ENCODE measurements around the gene BACE2. TPM values are rescaled to one million over a fixed set of nuclear protein-coding genes. Genes with fewer than 3 reads are reported as not detected.

Gene BACE2
- total and polyA plus RNA-seq, 2 experiments from 2014 or later, result 8.8 to 17.5 TPM

DNA sequence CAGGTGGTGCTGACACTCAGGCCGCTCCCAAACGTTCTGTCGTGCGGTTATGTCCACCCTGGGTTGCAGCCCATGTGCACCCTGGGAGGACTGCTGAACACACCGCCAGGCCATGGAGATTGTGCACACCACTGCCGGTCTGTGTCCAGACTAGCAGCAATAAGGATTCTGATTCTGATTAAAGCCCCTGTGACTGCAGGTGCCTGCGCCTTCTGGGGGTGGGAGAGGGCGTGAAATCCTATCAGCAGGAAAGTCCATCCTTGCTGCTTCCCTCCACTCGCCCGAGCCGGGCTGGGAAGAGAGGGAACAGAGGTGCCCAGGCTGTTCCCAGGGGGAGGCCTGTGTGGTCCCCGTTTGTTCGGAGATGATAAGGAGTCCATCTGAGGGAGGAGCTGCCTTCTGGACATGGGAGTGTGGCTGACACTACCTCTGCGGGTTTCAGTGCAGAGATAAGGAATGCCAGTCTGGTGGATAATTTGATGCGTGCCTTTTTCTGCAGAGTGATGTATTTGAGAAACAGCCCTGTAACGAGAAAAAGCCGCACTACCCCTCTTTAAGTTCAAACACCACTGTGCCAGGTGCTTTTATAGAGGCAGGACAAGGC lies 41.2 kb downstream of the BACE2 start:
- Histone ChIP-seq H3K4me3 (no peak overlapping the region), H3K27me3 (no peaks in the 10 kb centered on the region), H3K9me3 (ENCODE audit: low read depth) (no peaks in the 10 kb centered on the region), H3K4me1 (ENCODE audit: low read depth) (peaks cover 9% of the 10 kb centered on the region), H3K36me3 (no peaks in the 10 kb centered on the region), H3K27ac (no peak overlapping the region)
- TF ChIP-seq, protein P1, sequence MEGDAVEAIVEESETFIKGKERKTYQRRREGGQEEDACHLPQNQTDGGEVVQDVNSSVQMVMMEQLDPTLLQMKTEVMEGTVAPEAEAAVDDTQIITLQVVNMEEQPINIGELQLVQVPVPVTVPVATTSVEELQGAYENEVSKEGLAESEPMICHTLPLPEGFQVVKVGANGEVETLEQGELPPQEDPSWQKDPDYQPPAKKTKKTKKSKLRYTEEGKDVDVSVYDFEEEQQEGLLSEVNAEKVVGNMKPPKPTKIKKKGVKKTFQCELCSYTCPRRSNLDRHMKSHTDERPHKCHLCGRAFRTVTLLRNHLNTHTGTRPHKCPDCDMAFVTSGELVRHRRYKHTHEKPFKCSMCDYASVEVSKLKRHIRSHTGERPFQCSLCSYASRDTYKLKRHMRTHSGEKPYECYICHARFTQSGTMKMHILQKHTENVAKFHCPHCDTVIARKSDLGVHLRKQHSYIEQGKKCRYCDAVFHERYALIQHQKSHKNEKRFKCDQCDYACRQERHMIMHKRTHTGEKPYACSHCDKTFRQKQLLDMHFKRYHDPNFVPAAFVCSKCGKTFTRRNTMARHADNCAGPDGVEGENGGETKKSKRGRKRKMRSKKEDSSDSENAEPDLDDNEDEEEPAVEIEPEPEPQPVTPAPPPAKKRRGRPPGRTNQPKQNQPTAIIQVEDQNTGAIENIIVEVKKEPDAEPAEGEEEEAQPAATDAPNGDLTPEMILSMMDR (IDR thresholded peaks at IDR 0.05; ENCODE audit: low read depth, low read length), result no peak
- DNase-seq (ENCODE audit: low read depth in 1 of 2, low spot score in 1 of 2), result no peak

DNA sequence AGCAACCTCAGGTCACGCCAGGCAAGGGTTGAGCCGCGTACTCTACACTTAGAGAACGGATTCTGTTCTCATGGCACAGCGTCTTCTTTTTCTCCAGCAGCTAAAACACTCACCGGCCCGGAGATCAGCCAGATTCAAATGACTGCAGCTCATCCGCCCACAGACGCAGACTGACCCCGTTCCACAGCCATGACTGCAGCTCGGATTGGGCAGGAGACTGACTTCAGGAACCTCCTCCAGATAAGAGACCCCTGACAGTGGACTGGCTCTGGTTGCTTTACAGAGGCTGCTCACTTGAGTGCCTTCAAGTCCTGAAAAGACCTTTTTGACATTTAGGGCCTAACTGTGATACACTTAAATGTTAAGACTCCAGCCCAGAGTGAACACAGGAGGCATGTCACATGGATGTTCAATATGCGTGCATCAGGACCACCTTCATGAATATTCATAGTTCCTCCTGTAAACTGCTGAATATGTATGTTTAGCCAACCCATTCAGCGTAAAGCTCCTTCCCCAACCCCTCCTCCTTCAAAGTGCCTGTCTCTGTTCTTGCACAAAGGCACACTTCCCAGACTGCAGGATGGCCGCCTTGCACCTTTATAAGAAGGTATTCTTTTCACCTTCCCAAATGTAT lies 42.6 kb downstream of the BACE2 start:
- DNase-seq (ENCODE audit: low read depth in 1 of 2, low spot score in 1 of 2), result peak; percentile 22 to 51
- Histone ChIP-seq H3K36me3 (no peaks in the 10 kb centered on the region), H3K27me3 (no peaks in the 10 kb centered on the region), H3K4me3 (no peak overlapping the region), H3K27ac (peak overlapping the region; percentile 36), H3K4me1 (ENCODE audit: low read depth) (peaks cover 9% of the 10 kb centered on the region), H3K9me3 (ENCODE audit: low read depth) (no peaks in the 10 kb centered on the region)
- TF ChIP-seq, protein P1 (IDR thresholded peaks at IDR 0.05; ENCODE audit: low read depth, low read length), result no peak

DNA sequence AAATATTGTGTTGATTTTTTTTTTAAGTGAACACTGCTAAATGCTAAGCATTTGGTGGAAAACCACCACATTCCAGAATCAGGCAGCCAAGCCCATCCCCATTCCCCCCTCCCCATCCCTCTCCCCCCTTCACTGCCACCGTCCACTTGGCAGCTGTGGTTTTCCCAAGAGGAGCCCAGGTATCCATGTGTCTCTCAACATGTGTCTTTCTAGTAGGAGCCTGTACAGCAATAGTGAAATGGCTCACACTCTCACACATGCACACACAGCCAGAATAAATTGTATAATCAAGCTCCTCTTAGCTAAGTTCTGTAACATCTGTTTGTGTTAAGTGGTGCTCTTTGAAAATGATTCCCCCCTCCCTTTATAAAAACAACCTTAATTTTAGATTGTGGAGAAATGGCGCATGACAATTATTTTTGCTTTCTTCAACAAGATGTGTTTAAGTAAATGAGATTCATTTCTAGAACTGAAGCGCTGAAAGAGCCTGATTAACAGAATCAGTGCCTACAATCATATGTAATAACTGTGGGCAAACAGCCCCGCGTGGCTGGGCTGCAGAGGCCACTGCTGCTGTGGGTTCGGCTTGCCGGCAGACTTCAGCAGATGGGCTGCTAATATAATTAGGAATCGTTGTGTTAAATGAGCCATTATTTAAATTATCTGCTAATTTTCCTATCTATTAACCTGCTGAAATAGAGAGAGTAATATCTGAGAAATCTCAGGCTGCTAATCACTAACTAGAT lies 43.3 kb downstream of the BACE2 start:
- no peaks in the 10 kb centered on the region for H3K36me3 ChIP-seq
- H3K27ac ChIP-seq, result no peak overlapping the region
- DNase-seq (ENCODE audit: low read depth in 1 of 2, low spot score in 1 of 2), result no peak
- TF ChIP-seq, protein P1 (IDR thresholded peaks at IDR 0.05; ENCODE audit: low read depth, low read length), result no peak
- no peaks in the 10 kb centered on the region for H3K27me3 ChIP-seq
- H3K9me3 ChIP-seq (ENCODE audit: low read depth), result no peaks in the 10 kb centered on the region
- no peak overlapping the region for H3K4me3 ChIP-seq
- peaks cover 9% of the 10 kb centered on the region for H3K4me1 ChIP-seq (ENCODE audit: low read depth)

DNA sequence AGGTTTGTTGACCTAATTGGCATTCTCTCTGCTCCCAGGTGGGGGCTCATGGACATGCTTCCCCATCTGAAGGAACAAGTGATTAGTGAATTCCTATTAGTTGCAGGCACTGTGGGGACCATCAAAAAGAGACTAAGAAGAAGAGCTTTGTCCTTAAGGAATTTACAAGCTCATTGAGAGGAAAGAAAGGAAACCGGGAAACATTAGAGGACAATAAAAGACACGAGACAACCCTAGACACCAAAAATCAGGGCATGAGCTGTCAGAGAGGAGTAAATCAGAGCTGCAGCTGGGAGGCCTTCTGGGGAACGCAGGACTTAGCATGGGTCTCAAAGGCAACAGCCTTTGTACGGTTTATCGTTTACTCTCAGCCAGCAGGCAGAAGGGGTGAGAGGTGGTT lies 45.1 kb downstream of the BACE2 start:
- H3K9me3 ChIP-seq (ENCODE audit: low read depth), result no peaks in the 10 kb centered on the region
- no peak for DNase-seq (ENCODE audit: low read depth in 1 of 2, low spot score in 1 of 2)
- peaks cover 9% of the 10 kb centered on the region for H3K4me1 ChIP-seq (ENCODE audit: low read depth)
- H3K4me3 ChIP-seq, result no peak overlapping the region
- no peak overlapping the region for H3K27ac ChIP-seq
- no peaks in the 10 kb centered on the region for H3K36me3 ChIP-seq
- TF ChIP-seq, protein P1 (IDR thresholded peaks at IDR 0.05; ENCODE audit: low read depth, low read length), result no peak
- no peaks in the 10 kb centered on the region for H3K27me3 ChIP-seq

DNA sequence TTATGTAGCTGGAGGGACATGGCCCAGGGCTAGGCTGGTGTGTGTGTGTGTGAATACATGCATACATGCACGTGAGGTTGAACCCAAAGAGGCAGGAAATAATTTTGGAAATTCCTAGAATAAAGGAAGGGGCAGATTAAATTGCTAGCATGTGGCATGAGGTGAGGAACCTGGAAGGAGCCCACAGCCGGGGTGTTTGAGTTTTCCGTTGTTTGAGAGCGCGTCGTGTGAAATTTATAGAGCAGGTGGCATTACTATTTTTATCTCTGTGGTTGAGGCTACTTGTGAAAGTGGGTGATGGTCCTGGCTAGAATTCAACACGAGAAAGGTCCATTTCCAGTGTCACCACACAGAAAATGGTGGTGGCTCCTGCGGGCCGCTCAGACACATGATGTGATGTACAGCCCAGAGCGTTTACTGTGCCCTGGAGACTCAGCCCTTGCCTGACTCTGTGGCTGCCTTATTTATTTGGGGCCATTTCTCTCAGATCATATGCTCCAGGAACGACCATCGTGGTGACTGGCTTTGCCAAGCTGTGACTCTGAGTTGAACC lies 48.0 kb downstream of the BACE2 start:
- H3K36me3 ChIP-seq, result no peaks in the 10 kb centered on the region
- no peak for DNase-seq (ENCODE audit: low read depth in 1 of 2, low spot score in 1 of 2)
- H3K4me3 ChIP-seq, result no peak overlapping the region
- TF ChIP-seq, protein P1 (IDR thresholded peaks at IDR 0.05; ENCODE audit: low read depth, low read length), result no peak
- no peaks in the 10 kb centered on the region for H3K9me3 ChIP-seq (ENCODE audit: low read depth)
- no peak overlapping the region for H3K27ac ChIP-seq
- H3K4me1 ChIP-seq (ENCODE audit: low read depth), result peaks cover under 1% of the 10 kb centered on the region
- H3K27me3 ChIP-seq, result no peaks in the 10 kb centered on the region
